Measurements from ENCODE around the gene KCNIP2. TPM values are rescaled to one million over a fixed set of nuclear protein-coding genes. Genes with fewer than 3 reads are reported as not detected.

The KCNIP2 gene
- total and polyA plus RNA-seq, 2 experiments from 2014 or later, result 35.7 to 63.6 TPM

DNA sequence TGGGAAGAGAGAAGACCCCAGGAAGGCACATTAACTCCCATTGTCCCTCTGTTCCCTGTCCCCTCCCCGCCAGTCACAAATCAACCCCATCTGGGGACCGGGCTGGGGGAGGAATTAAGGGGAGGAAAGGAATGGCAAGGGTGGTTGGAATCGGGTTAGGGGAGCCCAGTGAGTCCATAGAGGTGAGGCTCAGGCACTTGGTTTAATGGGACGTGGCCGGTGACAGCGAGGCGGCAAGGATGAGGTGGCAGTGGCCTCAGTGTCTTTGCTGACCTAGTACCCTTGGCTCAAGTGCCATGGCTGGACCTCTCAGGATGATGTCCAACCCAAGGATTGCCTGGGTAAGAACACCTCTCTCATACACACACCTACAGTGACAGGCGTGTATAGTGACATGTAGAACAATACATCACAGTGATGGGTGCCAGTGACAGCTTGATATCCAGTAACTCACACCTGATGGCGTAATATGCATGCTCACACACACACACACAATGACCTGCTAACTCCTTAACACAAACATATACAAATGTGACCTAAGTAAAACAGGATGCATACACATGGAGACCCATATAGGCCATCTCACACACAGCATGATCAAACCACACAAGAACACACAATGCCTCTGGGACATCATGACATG is 12.3 kb downstream of the KCNIP2 start:
- Histone ChIP-seq H3K4me3 (no peak overlapping the region), H3K27ac (peak overlapping the region; percentile 80)
- TF ChIP-seq, protein P1, sequence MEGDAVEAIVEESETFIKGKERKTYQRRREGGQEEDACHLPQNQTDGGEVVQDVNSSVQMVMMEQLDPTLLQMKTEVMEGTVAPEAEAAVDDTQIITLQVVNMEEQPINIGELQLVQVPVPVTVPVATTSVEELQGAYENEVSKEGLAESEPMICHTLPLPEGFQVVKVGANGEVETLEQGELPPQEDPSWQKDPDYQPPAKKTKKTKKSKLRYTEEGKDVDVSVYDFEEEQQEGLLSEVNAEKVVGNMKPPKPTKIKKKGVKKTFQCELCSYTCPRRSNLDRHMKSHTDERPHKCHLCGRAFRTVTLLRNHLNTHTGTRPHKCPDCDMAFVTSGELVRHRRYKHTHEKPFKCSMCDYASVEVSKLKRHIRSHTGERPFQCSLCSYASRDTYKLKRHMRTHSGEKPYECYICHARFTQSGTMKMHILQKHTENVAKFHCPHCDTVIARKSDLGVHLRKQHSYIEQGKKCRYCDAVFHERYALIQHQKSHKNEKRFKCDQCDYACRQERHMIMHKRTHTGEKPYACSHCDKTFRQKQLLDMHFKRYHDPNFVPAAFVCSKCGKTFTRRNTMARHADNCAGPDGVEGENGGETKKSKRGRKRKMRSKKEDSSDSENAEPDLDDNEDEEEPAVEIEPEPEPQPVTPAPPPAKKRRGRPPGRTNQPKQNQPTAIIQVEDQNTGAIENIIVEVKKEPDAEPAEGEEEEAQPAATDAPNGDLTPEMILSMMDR (IDR thresholded peaks at IDR 0.05; ENCODE audit: low read depth, low read length), result no peak

DNA sequence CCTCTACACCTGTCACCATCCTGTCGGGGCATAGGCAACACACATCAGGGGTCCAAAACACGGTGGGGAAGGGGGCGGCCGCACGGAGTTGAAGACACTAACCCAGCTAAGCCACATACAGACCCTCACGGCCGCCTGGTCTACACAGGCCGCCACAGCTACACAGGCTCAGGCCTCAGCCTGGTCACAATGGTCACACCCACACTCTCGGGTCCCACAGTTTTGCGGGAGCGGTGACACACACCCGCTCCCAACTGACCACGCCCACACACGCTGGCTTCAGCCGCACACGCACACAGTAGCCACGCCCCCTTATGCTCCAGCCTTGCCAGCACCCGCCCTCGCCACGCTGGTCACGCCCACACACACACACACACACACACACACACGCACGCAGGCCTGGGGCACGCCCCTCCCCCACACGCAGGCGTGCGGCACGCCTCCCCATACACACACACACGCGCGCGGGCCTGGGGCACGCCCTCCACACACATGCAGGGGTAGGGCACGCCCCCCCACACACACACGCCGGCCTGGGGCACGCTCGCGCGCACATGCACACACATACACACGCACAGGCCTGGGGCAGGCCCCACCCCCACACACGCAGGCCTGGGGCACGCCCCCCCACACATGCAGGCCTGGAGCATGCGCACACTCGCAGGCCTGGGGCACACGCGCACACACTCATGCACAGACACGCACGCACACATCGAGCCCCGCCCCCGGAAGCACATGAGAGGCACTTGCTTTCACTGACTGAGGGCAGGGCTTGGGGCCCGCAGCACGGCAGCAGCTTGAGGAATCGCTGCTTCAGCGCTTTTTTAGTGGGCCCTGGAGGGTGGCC is 13.1 kb downstream of the KCNIP2 start:
- H3K27ac ChIP-seq, result peak overlapping the region; percentile 80
- DNase-seq (ENCODE audit: low read depth in 1 of 2, low spot score in 1 of 2), result peak; percentile 91 to 92

More for the DNA sequence above, 12.3 kb downstream of the KCNIP2 start:
- Histone ChIP-seq H3K4me1 (ENCODE audit: low read depth) (peaks cover 15% of the 10 kb centered on the region), H3K27me3 (no peaks in the 10 kb centered on the region), H3K36me3 (no peaks in the 10 kb centered on the region), H3K9me3 (ENCODE audit: low read depth) (no peaks in the 10 kb centered on the region)
- no peak for DNase-seq (ENCODE audit: low read depth in 1 of 2, low spot score in 1 of 2)

DNA sequence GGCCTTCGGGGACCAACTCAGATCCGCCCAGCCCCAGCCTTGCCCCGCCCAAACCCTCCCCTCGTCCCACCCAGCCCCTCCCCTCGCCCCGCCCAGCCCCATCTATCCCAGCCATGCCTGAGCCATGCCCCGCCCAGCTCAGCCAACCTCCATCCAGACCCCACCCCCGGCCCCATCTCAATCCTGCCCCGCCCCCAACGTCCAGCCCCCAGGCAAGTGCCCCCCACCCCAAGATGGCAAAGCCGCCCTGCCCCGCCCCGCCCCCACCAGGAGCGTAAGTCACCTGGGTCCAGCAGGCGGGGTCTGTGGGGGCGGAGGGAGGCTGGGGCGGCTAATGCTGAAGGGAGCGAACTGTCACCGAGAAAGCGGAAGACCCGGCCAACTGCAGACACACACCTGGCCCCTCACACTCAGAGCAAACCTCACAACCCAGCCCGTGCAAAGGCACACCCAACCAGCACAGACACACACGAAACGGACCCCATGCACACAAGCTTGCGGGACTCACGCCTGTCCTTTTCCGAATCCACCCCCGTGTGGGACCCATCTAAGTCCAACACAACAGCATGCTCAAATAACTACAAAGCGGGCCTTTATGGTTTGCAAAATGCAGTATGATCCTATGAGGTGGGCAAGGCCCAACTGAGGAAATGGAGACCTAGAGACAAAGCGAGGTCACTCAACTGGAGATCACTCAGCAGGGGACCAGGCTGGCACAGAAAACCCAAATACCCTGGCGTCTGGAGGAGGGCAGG is 13.9 kb downstream of the KCNIP2 start:
- Histone ChIP-seq H3K36me3 (no peaks in the 10 kb centered on the region), H3K4me3 (peak overlapping the region; percentile 26), H3K27me3 (no peaks in the 10 kb centered on the region), H3K4me1 (ENCODE audit: low read depth) (peaks cover 15% of the 10 kb centered on the region), H3K27ac (peak overlapping the region; percentile 80), H3K9me3 (ENCODE audit: low read depth) (no peaks in the 10 kb centered on the region)
- TF ChIP-seq, protein P1 (IDR thresholded peaks at IDR 0.05; ENCODE audit: low read depth, low read length), result no peak
- DNase-seq (ENCODE audit: low read depth in 1 of 2, low spot score in 1 of 2), result peak; percentile 51 to 84

More for the DNA sequence above, 13.1 kb downstream of the KCNIP2 start:
- no peaks in the 10 kb centered on the region for H3K27me3 ChIP-seq
- TF ChIP-seq, protein P1 (IDR thresholded peaks at IDR 0.05; ENCODE audit: low read depth, low read length), result no peak
- peaks cover 15% of the 10 kb centered on the region for H3K4me1 ChIP-seq (ENCODE audit: low read depth)
- peak overlapping the region; percentile 26 for H3K4me3 ChIP-seq
- no peaks in the 10 kb centered on the region for H3K36me3 ChIP-seq
- H3K9me3 ChIP-seq (ENCODE audit: low read depth), result no peaks in the 10 kb centered on the region

GRCh38 chr10:101828766-101829551 is 14.6 kb downstream of the KCNIP2 start:
- Histone ChIP-seq H3K27me3 (no peaks in the 10 kb centered on the region), H3K27ac (no peak overlapping the region), H3K36me3 (no peaks in the 10 kb centered on the region), H3K4me3 (peak overlapping the region; percentile 8), H3K4me1 (ENCODE audit: low read depth) (peaks cover 15% of the 10 kb centered on the region), H3K9me3 (ENCODE audit: low read depth) (no peaks in the 10 kb centered on the region)
- peak in 1 of 2 donors; percentile 36 for DNase-seq (ENCODE audit: low read depth in 1 of 2, low spot score in 1 of 2)
- TF ChIP-seq, protein P1 (IDR thresholded peaks at IDR 0.05; ENCODE audit: low read depth, low read length), result no peak
